Fibroblast of villous mesenchyme (primary cell): ENCODE results near the gene RAB11FIP3. TPM values are rescaled to one million over a fixed set of nuclear protein-coding genes. Genes with fewer than 3 reads are reported as not detected.

Source experiments
- DNase-seq: peaks from one replicate; pipeline ENCODE4 v3.0.0-alpha.2; 2010; ENCODE audit warnings: low read depth
- H3K4me3 ChIP-seq: 2 replicates; pipeline ENCODE4 v1.5.1; 2011; ENCODE audit warnings: low read depth, mild to moderate bottlenecking, low read length
- CTCF ChIP-seq: IDR thresholded peaks from 2 replicates; pipeline ENCODE4 v1.5.1; 2012; ENCODE audit warnings: low read depth, mild to moderate bottlenecking, low read length; ENCODE audit not compliant: insufficient read depth
- total RNA-seq: library from RNA; depleted of rRNA; stranded (reverse); fragments of >200 nt; gene quantifications from 2 replicates; pipeline ENCODE4 v1.2.3, GENCODE V29; 2012

Gene RAB11FIP3
- total RNA-seq, 1 donor: 19.4 TPM

GRCh38 chr16:520847-521246, 95.4 kb downstream of the RAB11FIP3 start:
- TF ChIP-seq CTCF: no peak

GRCh38 chr16:521381-522210, 96.1 kb downstream of the RAB11FIP3 start:
- no peak for DNase-seq
- TF ChIP-seq CTCF: no peak

More at GRCh38 chr16:520847-521246, 95.4 kb downstream of the RAB11FIP3 start:
- DNase-seq: no peak
- H3K4me3 ChIP-seq: no peak overlapping the region

GRCh38 chr16:522320-523096, 97.1 kb downstream of the RAB11FIP3 start:
- TF ChIP-seq CTCF: no peak
- DNase-seq: no peak
- no peak overlapping the region for H3K4me3 ChIP-seq

More at GRCh38 chr16:521381-522210, 96.1 kb downstream of the RAB11FIP3 start:
- H3K4me3 ChIP-seq: no peak overlapping the region

GRCh38 chr16:523097-523741, 97.8 kb downstream of the RAB11FIP3 start:
- no peak for DNase-seq
- H3K4me3 ChIP-seq: no peak overlapping the region
- no peak for TF ChIP-seq CTCF

- no peak overlapping the region for H3K4me3 ChIP-seq
- DNase-seq: no peak
- TF ChIP-seq CTCF: no peak
Observed at GRCh38 chr16:524274-525040, 99.0 kb downstream of the RAB11FIP3 start.

- no peak for DNase-seq
- TF ChIP-seq CTCF: no peak
- H3K4me3 ChIP-seq: no peak overlapping the region
Observed at GRCh38 chr16:525123-525519, 99.7 kb downstream of the RAB11FIP3 start.
